Astrocyte (in vitro differentiated cells and primary cell): ENCODE results near the gene RAD21L1. TPM values are rescaled to one million over a fixed set of nuclear protein-coding genes. Genes with fewer than 3 reads are reported as not detected.

Experiments
- DNase-seq: peaks from one replicate; pipeline ENCODE4 v3.0.0-alpha.2; 2010; ENCODE audit warnings: low read depth
- FAIRE-seq: peaks from 2 replicates; lab custom pipeline; 2011; peaks lifted over from hg19 to GRCh38; lab: Jason Lieb, UNC
- H2AFZ ChIP-seq: 2 replicates; pipeline ENCODE4 v1.6.0; 2012; ENCODE audit warnings: low read depth, low read length, inconsistent platforms
- H3K27ac ChIP-seq: 2 replicates; pipeline ENCODE4 v1.5.1; 2011; ENCODE audit warnings: low read depth, low read length, inconsistent platforms
- H3K27me3 ChIP-seq: 2 replicates; pipeline ENCODE4 v1.6.0; 2011; ENCODE audit warnings: low read length, inconsistent platforms; ENCODE audit not compliant: insufficient read depth
- H3K36me3 ChIP-seq: 2 replicates; pipeline ENCODE4 v1.5.1; 2011; ENCODE audit warnings: low read length, inconsistent platforms; ENCODE audit not compliant: insufficient read depth
- H3K4me1 ChIP-seq: 2 replicates; pipeline ENCODE4 v1.5.1; 2011; ENCODE audit warnings: low read length, inconsistent platforms; ENCODE audit not compliant: insufficient read depth
- H3K4me2 ChIP-seq: 2 replicates; pipeline ENCODE4 v1.6.0; 2012; ENCODE audit warnings: low read length, inconsistent platforms
- H3K4me3 ChIP-seq: 2 replicates; pipeline ENCODE4 v1.5.1; 2011; ENCODE audit warnings: low read depth, mild to moderate bottlenecking, low read length, inconsistent platforms; ENCODE audit not compliant: insufficient read depth
- H3K79me2 ChIP-seq: 2 replicates; pipeline ENCODE4 v1.6.0; 2012; ENCODE audit warnings: mild to moderate bottlenecking, low read length, inconsistent platforms; ENCODE audit not compliant: insufficient read depth
- H3K9ac ChIP-seq: 2 replicates; pipeline ENCODE4 v1.6.0; 2012; ENCODE audit warnings: mild to moderate bottlenecking, low read length, inconsistent platforms
- H3K9me3 ChIP-seq: 2 replicates; pipeline ENCODE4 v1.5.1; 2012; ENCODE audit warnings: low read depth, mild to moderate bottlenecking, low read length, inconsistent platforms; ENCODE audit not compliant: insufficient read depth
- H4K20me1 ChIP-seq: 2 replicates; pipeline ENCODE4 v1.6.0; 2012; ENCODE audit warnings: low read length, inconsistent platforms; ENCODE audit not compliant: insufficient read depth
- H3K27ac Mint-ChIP-seq: one replicate; pipeline ENCODE4 v1.8.0; 2021; ENCODE audit warnings: mild to moderate bottlenecking, mixed read lengths; ENCODE audit not compliant: unreplicated experiment
- H3K27me3 Mint-ChIP-seq: one replicate; pipeline ENCODE4 v1.8.0; 2021; ENCODE audit warnings: low read depth, mixed read lengths; ENCODE audit not compliant: unreplicated experiment
- H3K36me3 Mint-ChIP-seq: one replicate; pipeline ENCODE4 v1.8.0; 2021; ENCODE audit warnings: low read depth, mixed read lengths; ENCODE audit not compliant: unreplicated experiment
- H3K4me1 Mint-ChIP-seq: one replicate; pipeline ENCODE4 v1.8.0; 2021; ENCODE audit warnings: low read depth, mixed read lengths; ENCODE audit not compliant: unreplicated experiment
- H3K4me3 Mint-ChIP-seq: one replicate; pipeline ENCODE4 v1.8.0; 2021; ENCODE audit warnings: mild to moderate bottlenecking, moderate library complexity, mixed read lengths; ENCODE audit not compliant: unreplicated experiment
- H3K9me3 Mint-ChIP-seq: one replicate; pipeline ENCODE4 v1.8.0; 2021; ENCODE audit warnings: mild to moderate bottlenecking, mixed read lengths; ENCODE audit not compliant: unreplicated experiment
- CTCF ChIP-seq: IDR thresholded peaks from 2 replicates; pipeline ENCODE4 v1.5.1; 2011; ENCODE audit warnings: low read depth, mild to moderate bottlenecking, inconsistent platforms, low read length, moderate library complexity; ENCODE audit not compliant: insufficient read depth
- EZH2 ChIP-seq: IDR thresholded peaks from 2 replicates; pipeline ENCODE4 v1.6.1; 2012; ENCODE audit warnings: mild to moderate bottlenecking, low read length, inconsistent platforms; ENCODE audit not compliant: insufficient read depth
- total RNA-seq: library from RNA; stranded (reverse); gene quantifications from 2 replicates; pipeline ENCODE4 v1.2.1, GENCODE V29; 2021

The RAD21L1 gene
- total RNA-seq, 1 donor from 2014 or later: not detected

DNA sequence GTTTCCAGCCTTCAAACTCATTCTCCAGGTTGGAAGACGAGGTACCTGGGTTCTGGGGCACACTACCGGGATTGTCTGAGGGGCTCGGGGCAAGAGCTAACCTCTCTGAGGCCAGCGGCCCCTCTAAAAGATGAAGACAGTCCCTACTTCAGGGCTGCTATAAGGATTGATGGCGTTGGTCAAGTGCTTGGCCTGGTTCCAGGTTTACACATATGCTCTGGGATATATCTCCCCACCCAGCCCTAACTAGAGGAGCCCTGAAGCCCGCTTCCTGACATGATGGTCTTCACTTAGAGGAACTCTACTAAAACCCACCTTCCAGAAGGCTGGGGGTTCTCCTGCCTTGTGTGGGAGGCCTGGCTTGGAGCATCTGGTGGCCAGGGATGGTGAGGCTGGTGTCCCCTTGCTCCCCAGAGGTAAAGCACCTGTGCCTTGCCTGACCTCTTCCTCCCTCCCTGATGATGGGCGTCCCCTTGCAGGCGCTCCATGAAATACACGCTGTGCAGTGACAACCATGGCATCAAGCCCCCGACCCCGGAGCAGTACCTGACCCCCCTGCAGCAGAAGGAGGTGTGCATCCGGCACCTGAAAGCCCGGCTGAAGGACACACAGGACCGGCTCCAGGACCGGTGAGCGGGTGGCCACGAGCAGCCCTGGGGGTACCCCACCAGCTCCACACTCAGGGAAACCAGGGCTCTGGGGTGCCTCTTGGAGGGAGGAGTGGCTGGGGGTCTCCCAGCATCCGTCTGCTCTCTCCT lies 74.4 kb downstream of the RAD21L1 start:
- H3K4me3 ChIP-seq: no peak overlapping the region
- peaks cover 8% of the 10 kb centered on the region for H3K4me1 ChIP-seq
- FAIRE-seq (no peak), DNase-seq (no peak)
- TF ChIP-seq CTCF (no peak), EZH2 (no peak)
- H2AFZ ChIP-seq: no peak overlapping the region
- H4K20me1 ChIP-seq: no peaks in the 10 kb centered on the region
- Mint-ChIP-seq H3K9me3 (no peaks in the 10 kb centered on the region), H3K36me3 (peaks cover 20% of the 10 kb centered on the region), H3K4me3 (no peak overlapping the region), H3K4me1 (peaks cover 6% of the 10 kb centered on the region), H3K27ac (no peak overlapping the region), H3K27me3 (peaks cover 3% of the 10 kb centered on the region)
- H3K79me2 ChIP-seq: no peaks in the 10 kb centered on the region
- H3K9me3 ChIP-seq: no peaks in the 10 kb centered on the region
- no peak overlapping the region for H3K27ac ChIP-seq
- no peaks in the 10 kb centered on the region for H3K36me3 ChIP-seq
- peak overlapping the region; percentile 59 for H3K4me2 ChIP-seq
- H3K9ac ChIP-seq: no peak overlapping the region
- no peaks in the 10 kb centered on the region for H3K27me3 ChIP-seq

DNA sequence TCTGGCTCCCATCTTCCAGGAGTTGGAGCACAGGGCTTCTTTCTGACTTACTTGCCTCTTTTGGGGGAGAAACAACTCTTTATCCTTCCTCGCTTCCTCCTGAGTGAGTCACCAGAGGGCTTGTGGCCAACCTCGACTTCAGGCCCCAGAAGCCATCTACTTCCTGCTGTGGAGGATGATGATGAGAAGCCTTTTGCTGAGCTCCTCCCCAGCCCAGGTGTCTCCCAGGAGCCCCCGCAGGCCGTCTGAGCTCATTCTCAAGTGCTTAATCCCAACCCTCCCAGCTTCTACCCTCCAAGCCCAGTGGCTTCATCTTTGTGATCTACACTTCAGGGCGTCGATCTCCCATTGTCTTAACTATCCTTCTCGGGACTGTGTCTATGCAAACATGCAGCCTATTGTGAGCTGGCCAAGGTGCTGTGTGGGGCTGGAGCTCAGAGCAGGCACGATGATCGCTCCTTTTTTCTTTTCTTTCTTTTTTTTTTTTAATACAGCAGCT lies 75.2 kb downstream of the RAD21L1 start:
- FAIRE-seq (peak; percentile 17), DNase-seq (peak; percentile 56)
- no peaks in the 10 kb centered on the region for H3K36me3 ChIP-seq
- Mint-ChIP-seq H3K4me1 (peaks cover 6% of the 10 kb centered on the region), H3K9me3 (no peaks in the 10 kb centered on the region), H3K27me3 (peaks cover 3% of the 10 kb centered on the region), H3K4me3 (no peak overlapping the region), H3K27ac (no peak overlapping the region), H3K36me3 (peaks cover 15% of the 10 kb centered on the region)
- H2AFZ ChIP-seq: peak overlapping the region; percentile 75
- H4K20me1 ChIP-seq: no peaks in the 10 kb centered on the region
- no peak overlapping the region for H3K4me3 ChIP-seq
- no peak overlapping the region for H3K27ac ChIP-seq
- peak overlapping the region; percentile 59 for H3K4me2 ChIP-seq
- peaks cover 8% of the 10 kb centered on the region for H3K4me1 ChIP-seq
- no peaks in the 10 kb centered on the region for H3K9me3 ChIP-seq
- no peaks in the 10 kb centered on the region for H3K27me3 ChIP-seq
- TF ChIP-seq EZH2 (no peak), CTCF (no peak)
- no peak overlapping the region for H3K9ac ChIP-seq
- no peaks in the 10 kb centered on the region for H3K79me2 ChIP-seq
